WTC11 (cell line): Measurements from ENCODE around the gene SRGN. TPM values are rescaled to one million over a fixed set of nuclear protein-coding genes. Genes with fewer than 3 reads are reported as not detected.

Experiments
- ATAC-seq: fragments of 200-7000 bp; cut with Tn5 transposase; 2 replicates; pipeline ENCODE4 v1.10.0; 2021; ENCODE audit warnings: mild to moderate bottlenecking, moderate library complexity
- CTCF ChIA-PET: fragments of 300-600 bp; sonication (Branson Sonifier 250); formaldehyde crosslinking; loops from one replicate; lab custom pipeline; 2021; ENCODE audit warnings: antibody characterized with exemption; lab: Charles Lee
- POLR2A ChIA-PET: fragments of 350-600 bp; sonication (Branson Sonifier 250); formaldehyde crosslinking; loops from one replicate; lab custom pipeline; 2021; ENCODE audit warnings: antibody characterized with exemption; lab: Charles Lee
- DNase-seq: peaks from one replicate; pipeline ENCODE4 v3.0.0; 2021; ENCODE audit warnings: low spot score
- H3K27ac Mint-ChIP-seq: 2 replicates; pipeline ENCODE4 v1.8.0; 2021; ENCODE audit warnings: mixed read lengths
- H3K27me3 Mint-ChIP-seq: 2 replicates; pipeline ENCODE4 v1.8.0; 2021; ENCODE audit warnings: low read depth, mild to moderate bottlenecking, moderate library complexity, mixed read lengths
- H3K36me3 Mint-ChIP-seq: 2 replicates; pipeline ENCODE4 v1.8.0; 2021; ENCODE audit warnings: mixed read lengths
- H3K4me1 Mint-ChIP-seq: 2 replicates; pipeline ENCODE4 v1.8.0; 2022; ENCODE audit warnings: mixed read lengths
- H3K4me3 Mint-ChIP-seq: 2 replicates; pipeline ENCODE4 v1.8.0; 2021; ENCODE audit warnings: mild to moderate bottlenecking, moderate library complexity, mixed read lengths
- H3K9me3 Mint-ChIP-seq: 2 replicates; pipeline ENCODE4 v1.8.0; 2021; ENCODE audit warnings: mixed read lengths
- CDX4 ChIP-seq: fragments of 250-450 bp; sonication (Bioruptor Pico); IDR thresholded peaks from 2 replicates; pipeline ENCODE4 v1.9.0; 2021; ENCODE audit warnings: moderate library complexity, mild to moderate bottlenecking, inconsistent platforms, borderline replicate concordance
- CREB1 ChIP-seq: sonication (generic); formaldehyde crosslinking; IDR thresholded peaks from 2 replicates; pipeline ENCODE4 v1.8.0; 2023; ENCODE audit warnings: mild to moderate bottlenecking, missing genetic modification reagents
- CTCF ChIP-seq: fragments of 200-600 bp; IDR thresholded peaks from 2 replicates; pipeline ENCODE4 v1.8.0; 2022; ENCODE audit warnings: antibody characterized with exemption
- ESRRA ChIP-seq: sonication (generic); formaldehyde crosslinking; IDR thresholded peaks from 2 replicates; pipeline ENCODE4 v1.8.1; 2022; ENCODE audit warnings: mild to moderate bottlenecking, missing genetic modification reagents, borderline replicate concordance
- FOXK1 ChIP-seq: sonication (generic); formaldehyde crosslinking; IDR thresholded peaks from 2 replicates; pipeline ENCODE4 v1.8.0; 2022; ENCODE audit warnings: mild to moderate bottlenecking, moderate library complexity, missing genetic modification reagents
- FOXP4 ChIP-seq: sonication (generic); formaldehyde crosslinking; IDR thresholded peaks from 2 replicates; pipeline ENCODE4 v1.8.0; 2022; ENCODE audit warnings: mild to moderate bottlenecking, missing genetic modification reagents
- GRHL2 ChIP-seq: fragments of 250-450 bp; sonication (Bioruptor Pico); IDR thresholded peaks from 2 replicates; pipeline ENCODE4 v1.8.0; 2022; ENCODE audit warnings: mild to moderate bottlenecking, moderate library complexity; ENCODE audit not compliant: insufficient replicate concordance, severe bottlenecking
- JUN ChIP-seq: sonication (generic); formaldehyde crosslinking; IDR thresholded peaks from 2 replicates; pipeline ENCODE4 v1.8.0; 2023; ENCODE audit warnings: mild to moderate bottlenecking, missing genetic modification reagents
- KAT7 ChIP-seq: sonication (generic); formaldehyde crosslinking; IDR thresholded peaks from 2 replicates; pipeline ENCODE4 v1.8.1; 2023; ENCODE audit warnings: missing genetic modification reagents, mild to moderate bottlenecking, borderline replicate concordance
- MYBL2 ChIP-seq: sonication (generic); formaldehyde crosslinking; IDR thresholded peaks from 2 replicates; pipeline ENCODE4 v1.8.1; 2023; ENCODE audit warnings: mild to moderate bottlenecking, moderate library complexity, missing genetic modification reagents
- NFE2L1 ChIP-seq: sonication (generic); formaldehyde crosslinking; IDR thresholded peaks from 2 replicates; pipeline ENCODE4 v1.8.1; 2023; ENCODE audit warnings: missing genetic modification reagents
- NR1H2 ChIP-seq: sonication (generic); formaldehyde crosslinking; IDR thresholded peaks from 2 replicates; pipeline ENCODE4 v1.9.0; 2021; ENCODE audit warnings: mild to moderate bottlenecking, moderate library complexity, missing genetic modification reagents
- PRRX2 ChIP-seq: fragments of 250-450 bp; sonication (Bioruptor Pico); IDR thresholded peaks from 2 replicates; pipeline ENCODE4 v1.8.0; 2021; ENCODE audit warnings: mild to moderate bottlenecking
- RORB ChIP-seq: fragments of 250-450 bp; sonication (Bioruptor Pico); IDR thresholded peaks from 2 replicates; pipeline ENCODE4 v1.9.0; 2021; ENCODE audit warnings: mild to moderate bottlenecking
- TEAD1 ChIP-seq: sonication (generic); formaldehyde crosslinking; IDR thresholded peaks from 2 replicates; pipeline ENCODE4 v1.8.0; 2022; ENCODE audit warnings: mild to moderate bottlenecking, missing genetic modification reagents
- ZNF396 ChIP-seq: fragments of 250-450 bp; sonication (Bioruptor Pico); IDR thresholded peaks from 2 replicates; pipeline ENCODE4 v1.8.0; 2021; ENCODE audit warnings: mild to moderate bottlenecking, moderate library complexity, borderline replicate concordance
- ZNF425 ChIP-seq: fragments of 250-450 bp; sonication (Bioruptor Pico); conservative IDR thresholded peaks from 2 replicates; pipeline ENCODE4 v1.9.0; 2021; ENCODE audit warnings: mild to moderate bottlenecking
- ZNF512 ChIP-seq: sonication (generic); formaldehyde crosslinking; IDR thresholded peaks from 2 replicates; pipeline ENCODE4 v1.8.1; 2022; ENCODE audit warnings: missing genetic modification reagents, borderline replicate concordance
- ZSCAN18 ChIP-seq: fragments of 250-450 bp; sonication (Bioruptor Pico); IDR thresholded peaks from 2 replicates; pipeline ENCODE4 v2.1.2; 2022; ENCODE audit warnings: mild to moderate bottlenecking, moderate library complexity
- total RNA-seq: library from RNA; stranded (reverse); gene quantifications from 3 replicates; pipeline ENCODE4 v1.2.3, GENCODE V29; 2021
- TF ChIP-seq, protein P1 (sequence below): sonication (generic); formaldehyde crosslinking; IDR thresholded peaks from 2 replicates; pipeline ENCODE4 v1.8.0; 2022; ENCODE audit warnings: missing genetic modification reagents
- TF ChIP-seq, protein P2 (sequence below): sonication (generic); formaldehyde crosslinking; conservative IDR thresholded peaks from 2 replicates; pipeline ENCODE4 v1.8.1; 2022; ENCODE audit warnings: mild to moderate bottlenecking, missing genetic modification reagents

Gene SRGN
- total RNA-seq, 1 experiment from 2014 or later = 1.4 TPM

DNA sequence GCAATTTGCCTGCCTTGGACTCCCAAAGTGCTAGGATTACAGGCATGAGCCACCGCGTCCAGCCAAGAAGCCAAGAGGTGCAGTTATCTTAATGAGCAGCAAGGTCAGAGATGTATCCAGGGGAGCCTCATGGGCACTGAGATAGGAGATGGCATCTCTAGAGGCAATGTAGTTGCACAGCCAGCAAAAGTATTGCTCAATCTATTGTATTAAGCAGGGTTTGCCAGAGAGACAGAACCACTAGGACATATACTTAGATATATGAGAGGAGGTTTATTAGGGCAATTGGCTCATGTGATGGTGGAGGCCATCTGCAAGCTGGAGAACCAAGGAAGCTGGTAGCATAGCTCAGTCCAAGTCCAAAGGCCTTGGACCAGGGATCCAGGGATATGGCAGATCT is 19.8 kb downstream of the SRGN start:
- ChIA-PET CTCF (interaction anchor here (0.6 kb wide), 1 partner anchor 17 kb away, joined by 3 read pairs; no protein-coding TSS in a partner anchor), POLR2A (no interaction called here)
- ATAC-seq = no peak
- Mint-ChIP-seq H3K4me1 (no peaks in the 10 kb centered on the region), H3K9me3 (no peaks in the 10 kb centered on the region), H3K27me3 (no peaks in the 10 kb centered on the region), H3K36me3 (no peaks in the 10 kb centered on the region), H3K27ac (no peak overlapping the region), H3K4me3 (no peak overlapping the region)
- TF ChIP-seq ZNF425 (CRISPR knock-in tag) = no peak
- TF ChIP-seq CTCF = no peak
- no peak for TF ChIP-seq ZNF512 (CRISPR knock-in tag)
- TF ChIP-seq GRHL2 (CRISPR knock-in tag) = no peak
- no peak for DNase-seq

GRCh38 chr10:69119896-69120295 is 32.0 kb downstream of the SRGN start:
- Mint-ChIP-seq H3K9me3 (no peaks in the 10 kb centered on the region), H3K4me3 (no peak overlapping the region), H3K27ac (no peak overlapping the region), H3K27me3 (no peaks in the 10 kb centered on the region), H3K36me3 (no peaks in the 10 kb centered on the region), H3K4me1 (peaks cover 9% of the 10 kb centered on the region; the same call in 1 of the 2 replicates)
- TF ChIP-seq NR1H2 (CRISPR knock-in tag) (no peak), ZNF396 (CRISPR knock-in tag) (no peak), PRRX2 (CRISPR knock-in tag) (no peak), KAT7 (CRISPR knock-in tag) (no peak), CREB1 (CRISPR knock-in tag) (no peak), TEAD1 (no peak), NFE2L1 (no peak), FOXK1 (CRISPR knock-in tag) (no peak), RORB (no peak), FOXP4 (CRISPR knock-in tag) (no peak), JUN (no peak), CDX4 (CRISPR knock-in tag) (no peak), ZSCAN18 (CRISPR knock-in tag) (no peak), ESRRA (CRISPR knock-in tag) (no peak), MYBL2 (CRISPR knock-in tag) (no peak)
- TF ChIP-seq, protein P1, sequence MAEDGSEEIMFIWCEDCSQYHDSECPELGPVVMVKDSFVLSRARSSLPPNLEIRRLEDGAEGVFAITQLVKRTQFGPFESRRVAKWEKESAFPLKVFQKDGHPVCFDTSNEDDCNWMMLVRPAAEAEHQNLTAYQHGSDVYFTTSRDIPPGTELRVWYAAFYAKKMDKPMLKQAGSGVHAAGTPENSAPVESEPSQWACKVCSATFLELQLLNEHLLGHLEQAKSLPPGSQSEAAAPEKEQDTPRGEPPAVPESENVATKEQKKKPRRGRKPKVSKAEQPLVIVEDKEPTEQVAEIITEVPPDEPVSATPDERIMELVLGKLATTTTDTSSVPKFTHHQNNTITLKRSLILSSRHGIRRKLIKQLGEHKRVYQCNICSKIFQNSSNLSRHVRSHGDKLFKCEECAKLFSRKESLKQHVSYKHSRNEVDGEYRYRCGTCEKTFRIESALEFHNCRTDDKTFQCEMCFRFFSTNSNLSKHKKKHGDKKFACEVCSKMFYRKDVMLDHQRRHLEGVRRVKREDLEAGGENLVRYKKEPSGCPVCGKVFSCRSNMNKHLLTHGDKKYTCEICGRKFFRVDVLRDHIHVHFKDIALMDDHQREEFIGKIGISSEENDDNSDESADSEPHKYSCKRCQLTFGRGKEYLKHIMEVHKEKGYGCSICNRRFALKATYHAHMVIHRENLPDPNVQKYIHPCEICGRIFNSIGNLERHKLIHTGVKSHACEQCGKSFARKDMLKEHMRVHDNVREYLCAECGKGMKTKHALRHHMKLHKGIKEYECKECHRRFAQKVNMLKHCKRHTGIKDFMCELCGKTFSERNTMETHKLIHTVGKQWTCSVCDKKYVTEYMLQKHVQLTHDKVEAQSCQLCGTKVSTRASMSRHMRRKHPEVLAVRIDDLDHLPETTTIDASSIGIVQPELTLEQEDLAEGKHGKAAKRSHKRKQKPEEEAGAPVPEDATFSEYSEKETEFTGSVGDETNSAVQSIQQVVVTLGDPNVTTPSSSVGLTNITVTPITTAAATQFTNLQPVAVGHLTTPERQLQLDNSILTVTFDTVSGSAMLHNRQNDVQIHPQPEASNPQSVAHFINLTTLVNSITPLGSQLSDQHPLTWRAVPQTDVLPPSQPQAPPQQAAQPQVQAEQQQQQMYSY (CRISPR knock-in tag) = no peak
- TF ChIP-seq, protein P2, sequence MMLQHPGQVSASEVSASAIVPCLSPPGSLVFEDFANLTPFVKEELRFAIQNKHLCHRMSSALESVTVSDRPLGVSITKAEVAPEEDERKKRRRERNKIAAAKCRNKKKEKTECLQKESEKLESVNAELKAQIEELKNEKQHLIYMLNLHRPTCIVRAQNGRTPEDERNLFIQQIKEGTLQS (CRISPR knock-in tag) = no peak
- ATAC-seq (no peak), DNase-seq (no peak)
- CTCF ChIA-PET = no interaction called here
- POLR2A ChIA-PET = no interaction called here
